ENCODE results near the gene SF1.

The SF1 gene

DNA sequence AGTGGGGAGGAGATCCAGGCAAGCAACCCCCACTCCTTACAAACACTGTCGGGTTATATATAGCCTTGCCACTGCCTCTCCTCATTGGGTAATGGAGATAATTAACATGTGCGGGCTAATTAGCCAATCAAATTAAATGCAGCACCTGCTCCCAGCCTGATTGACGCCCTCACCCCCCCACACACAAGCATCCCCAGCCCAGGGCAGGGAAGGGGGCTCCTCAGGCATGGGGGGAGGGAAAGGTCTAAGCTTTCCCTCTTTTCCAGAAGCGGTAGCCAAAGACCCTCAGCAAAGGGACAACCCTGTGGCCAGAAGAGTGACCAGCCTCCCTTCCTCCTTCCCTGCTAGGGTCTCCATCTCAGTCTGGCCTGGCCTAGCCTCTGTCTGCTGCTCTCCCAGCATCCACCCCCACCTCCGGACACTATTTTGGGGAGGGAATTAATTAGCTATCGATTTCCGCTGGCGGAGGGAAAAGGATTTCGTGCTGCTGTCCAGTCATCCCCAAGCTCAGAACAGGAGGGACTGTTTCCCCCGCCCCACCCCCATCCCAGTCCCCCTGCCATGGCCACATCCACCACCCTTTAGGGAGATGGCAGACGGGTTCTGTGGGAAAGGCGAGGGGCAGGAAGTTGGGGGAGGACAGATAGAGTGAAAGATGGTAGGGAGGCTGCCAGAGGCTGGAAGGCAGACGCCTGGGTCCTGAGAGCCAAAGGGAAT lies 62.4 kb downstream of the SF1 start:
- TF ChIP-seq, protein P1, sequence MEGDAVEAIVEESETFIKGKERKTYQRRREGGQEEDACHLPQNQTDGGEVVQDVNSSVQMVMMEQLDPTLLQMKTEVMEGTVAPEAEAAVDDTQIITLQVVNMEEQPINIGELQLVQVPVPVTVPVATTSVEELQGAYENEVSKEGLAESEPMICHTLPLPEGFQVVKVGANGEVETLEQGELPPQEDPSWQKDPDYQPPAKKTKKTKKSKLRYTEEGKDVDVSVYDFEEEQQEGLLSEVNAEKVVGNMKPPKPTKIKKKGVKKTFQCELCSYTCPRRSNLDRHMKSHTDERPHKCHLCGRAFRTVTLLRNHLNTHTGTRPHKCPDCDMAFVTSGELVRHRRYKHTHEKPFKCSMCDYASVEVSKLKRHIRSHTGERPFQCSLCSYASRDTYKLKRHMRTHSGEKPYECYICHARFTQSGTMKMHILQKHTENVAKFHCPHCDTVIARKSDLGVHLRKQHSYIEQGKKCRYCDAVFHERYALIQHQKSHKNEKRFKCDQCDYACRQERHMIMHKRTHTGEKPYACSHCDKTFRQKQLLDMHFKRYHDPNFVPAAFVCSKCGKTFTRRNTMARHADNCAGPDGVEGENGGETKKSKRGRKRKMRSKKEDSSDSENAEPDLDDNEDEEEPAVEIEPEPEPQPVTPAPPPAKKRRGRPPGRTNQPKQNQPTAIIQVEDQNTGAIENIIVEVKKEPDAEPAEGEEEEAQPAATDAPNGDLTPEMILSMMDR (IDR thresholded peaks at IDR 0.05; ENCODE audit: low read depth, low read length): no peak
- no peak for TF ChIP-seq EZH2phosphoT487 (IDR thresholded peaks at IDR 0.05; ENCODE audit: low read depth)
- peak overlapping the region; percentile 78 for H3K4me2 ChIP-seq (ENCODE audit: low read length)
- H3K4me1 ChIP-seq (ENCODE audit: low read length): peaks cover 45% of the 10 kb centered on the region
- peak overlapping the region; percentile 62; the same call in 1 of the 2 replicates for H3K4me3 ChIP-seq (ENCODE audit: low read length)
- no peaks in the 10 kb centered on the region for H4K20me1 ChIP-seq (ENCODE audit: insufficient read depth, low read length)
- H3K9ac ChIP-seq (ENCODE audit: low read length): no peak overlapping the region
- H3K79me2 ChIP-seq (ENCODE audit: low read length): no peaks in the 10 kb centered on the region
- H2AFZ ChIP-seq (ENCODE audit: low read depth, low read length): no peak overlapping the region
- H3K9me3 ChIP-seq (ENCODE audit: insufficient read depth, low read length): no peaks in the 10 kb centered on the region
- no peak overlapping the region for H3K27ac ChIP-seq (ENCODE audit: low read length)
- no peaks in the 10 kb centered on the region for H3K27me3 ChIP-seq (ENCODE audit: low read depth, low read length)
- H3K36me3 ChIP-seq (replicated peaks; ENCODE audit: low read depth, low read length): no peaks in the 10 kb centered on the region

DNA sequence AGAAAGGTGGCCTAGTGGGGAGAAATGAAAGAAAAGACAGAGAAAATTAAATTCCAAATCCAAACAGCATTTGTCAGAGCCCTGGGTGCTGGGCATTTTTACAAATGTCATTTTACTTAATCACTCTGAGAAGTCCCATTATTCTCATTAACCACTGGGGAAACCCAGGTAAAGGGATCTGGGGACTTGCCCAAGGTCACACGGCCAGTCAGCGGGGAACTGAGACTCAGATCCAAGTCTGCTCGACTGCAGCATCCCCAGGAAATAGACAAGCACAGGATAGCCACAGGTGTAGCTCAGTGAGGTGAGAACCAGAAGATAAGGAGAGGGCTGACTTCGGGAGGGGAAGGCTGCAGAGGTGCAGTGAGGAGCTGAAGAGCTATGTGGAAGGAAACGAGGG lies 63.2 kb downstream of the SF1 start:
- H3K4me1 ChIP-seq (ENCODE audit: low read length): peaks cover 53% of the 10 kb centered on the region
- peak overlapping the region; percentile 29; the same call in 1 of the 2 replicates for H3K9ac ChIP-seq (ENCODE audit: low read length)
- no peaks in the 10 kb centered on the region for H3K79me2 ChIP-seq (ENCODE audit: low read length)
- no peaks in the 10 kb centered on the region for H3K36me3 ChIP-seq (replicated peaks; ENCODE audit: low read depth, low read length)
- H2AFZ ChIP-seq (ENCODE audit: low read depth, low read length): no peak overlapping the region
- H4K20me1 ChIP-seq (ENCODE audit: insufficient read depth, low read length): no peaks in the 10 kb centered on the region
- TF ChIP-seq, protein P1 (IDR thresholded peaks at IDR 0.05; ENCODE audit: low read depth, low read length): no peak
- no peak for TF ChIP-seq EZH2phosphoT487 (IDR thresholded peaks at IDR 0.05; ENCODE audit: low read depth)
- peak overlapping the region; percentile 78 for H3K4me2 ChIP-seq (ENCODE audit: low read length)
- no peaks in the 10 kb centered on the region for H3K9me3 ChIP-seq (ENCODE audit: insufficient read depth, low read length)
- peak overlapping the region; percentile 36 for H3K27ac ChIP-seq (ENCODE audit: low read length)
- H3K27me3 ChIP-seq (ENCODE audit: low read depth, low read length): no peaks in the 10 kb centered on the region
- peak overlapping the region; percentile 62 for H3K4me3 ChIP-seq (ENCODE audit: low read length)

DNA sequence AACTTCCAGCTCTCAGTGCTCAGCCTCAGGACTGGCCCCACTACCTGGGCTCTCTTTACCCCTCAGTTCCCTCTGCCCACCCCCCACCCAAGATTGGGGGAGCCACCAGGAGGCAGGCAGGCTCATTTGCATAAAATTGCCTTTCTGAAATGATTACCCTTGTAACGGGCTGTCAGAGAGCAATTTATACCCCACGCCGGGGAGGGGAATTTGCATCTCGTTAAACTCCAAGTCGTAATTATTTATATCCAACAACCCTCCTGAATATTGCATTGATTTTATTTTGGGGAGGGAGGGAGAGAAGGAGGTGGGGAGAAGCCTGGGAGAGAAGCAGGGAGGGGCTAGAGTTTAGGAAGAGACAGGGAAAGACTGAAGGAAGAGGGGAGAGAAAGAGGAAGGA lies 63.7 kb downstream of the SF1 start:
- Histone ChIP-seq H3K27me3 (ENCODE audit: low read depth, low read length) (no peaks in the 10 kb centered on the region), H4K20me1 (ENCODE audit: insufficient read depth, low read length) (no peaks in the 10 kb centered on the region), H3K4me1 (ENCODE audit: low read length) (peaks cover 58% of the 10 kb centered on the region), H3K4me2 (ENCODE audit: low read length) (peak overlapping the region; percentile 78), H3K79me2 (ENCODE audit: low read length) (no peaks in the 10 kb centered on the region), H3K36me3 (replicated peaks; ENCODE audit: low read depth, low read length) (no peaks in the 10 kb centered on the region), H3K27ac (ENCODE audit: low read length) (peak overlapping the region; percentile 36), H3K9ac (ENCODE audit: low read length) (peak overlapping the region; percentile 29; the same call in 1 of the 2 replicates), H3K9me3 (ENCODE audit: insufficient read depth, low read length) (no peaks in the 10 kb centered on the region), H2AFZ (ENCODE audit: low read depth, low read length) (no peak overlapping the region), H3K4me3 (ENCODE audit: low read length) (peak overlapping the region; percentile 62)
- TF ChIP-seq, protein P1 (IDR thresholded peaks at IDR 0.05; ENCODE audit: low read depth, low read length): no peak
- TF ChIP-seq EZH2phosphoT487 (IDR thresholded peaks at IDR 0.05; ENCODE audit: low read depth): no peak

Measured in OCI-LY3 (cell line).